AG20443 (cell line): ENCODE data around the gene DLK1.

Experiments used
- DNase-seq: peaks from one replicate; pipeline ENCODE4 v3.0.0; 2012; ENCODE audit warnings: low spot score, mixed read lengths

The DLK1 gene

GRCh38 chr14:100762089-100762515 is 35.4 kb downstream of the DLK1 start:
- DNase-seq: no peak

GRCh38 chr14:100762901-100763300 is 36.2 kb downstream of the DLK1 start:
- no peak for DNase-seq

- DNase-seq: no peak
Observed at GRCh38 chr14:100764471-100765115, 37.9 kb downstream of the DLK1 start.

GRCh38 chr14:100765296-100765695 is 38.6 kb downstream of the DLK1 start:
- no peak for DNase-seq

- no peak for DNase-seq
Observed at GRCh38 chr14:100765991-100766390, 39.3 kb downstream of the DLK1 start.

- DNase-seq: no peak
Observed at GRCh38 chr14:100767003-100767787, 40.5 kb downstream of the DLK1 start.

- no peak for DNase-seq
Observed at GRCh38 chr14:100767788-100768536, 41.3 kb downstream of the DLK1 start.

GRCh38 chr14:100769035-100769939 is 42.6 kb downstream of the DLK1 start:
- no peak for DNase-seq

GRCh38 chr14:100770046-100770445 is 43.4 kb downstream of the DLK1 start:
- no peak for DNase-seq

GRCh38 chr14:100770605-100771120 is 44.0 kb downstream of the DLK1 start:
- DNase-seq: no peak

GRCh38 chr14:100771121-100771800 is 44.6 kb downstream of the DLK1 start:
- DNase-seq: no peak

GRCh38 chr14:100772607-100773165 is 46.0 kb downstream of the DLK1 start:
- DNase-seq: no peak

GRCh38 chr14:100773331-100774163 is 46.9 kb downstream of the DLK1 start:
- no peak for DNase-seq

GRCh38 chr14:100774164-100774537 is 47.5 kb downstream of the DLK1 start:
- DNase-seq: no peak

GRCh38 chr14:100775351-100775830 is 48.7 kb downstream of the DLK1 start:
- no peak for DNase-seq

- no peak for DNase-seq
Observed at GRCh38 chr14:100775831-100776591, 49.3 kb downstream of the DLK1 start.

GRCh38 chr14:100776681-100777365 is 50.1 kb downstream of the DLK1 start:
- DNase-seq: no peak

GRCh38 chr14:100777366-100777817 is 50.7 kb downstream of the DLK1 start:
- DNase-seq: no peak
